HL-60 (cell line): ENCODE results near the gene ALDH1A1.

Experiments
- DNase-seq, 2 experiments: peaks; one replicate each; pipeline ENCODE4 v3.0.0-alpha.2; 2010 to 2020; ENCODE audit warnings: low read depth in 1 of 2, low spot score in 1 of 2
- H3K27ac ChIP-seq: fragments of 250-450 bp; sonication (Bioruptor Pico); replicated peaks from 2 replicates; pipeline ENCODE4 v1.5.1; 2020; ENCODE audit warnings: mild to moderate bottlenecking, moderate library complexity
- H3K27me3 ChIP-seq: fragments of 250-450 bp; sonication (Bioruptor Pico); 2 replicates; pipeline ENCODE4 v1.5.1; 2021; ENCODE audit warnings: mild to moderate bottlenecking, moderate library complexity; ENCODE audit not compliant: insufficient read depth, poor library complexity, severe bottlenecking
- H3K4me3 ChIP-seq: replicated peaks from 2 replicates; pipeline ENCODE4 v1.5.1; 2011; ENCODE audit warnings: mild to moderate bottlenecking, control low read depth, low read length; ENCODE audit not compliant: insufficient read depth
- CTCF ChIP-seq: IDR thresholded peaks from one replicate; pipeline ENCODE4 v1.5.1; 2011; ENCODE audit warnings: low read length, control low read depth, inconsistent platforms; ENCODE audit not compliant: insufficient read depth
- GABPA ChIP-seq: IDR thresholded peaks from 2 replicates; pipeline ENCODE4 v1.6.1; 2012; ENCODE audit warnings: low read depth
- POLR2AphosphoS5 ChIP-seq: IDR thresholded peaks from 2 replicates; pipeline ENCODE4 v1.6.1; 2012; ENCODE audit warnings: low read depth
- REST ChIP-seq: IDR thresholded peaks from 2 replicates; pipeline ENCODE4 v1.6.1; 2012; ENCODE audit warnings: low read depth; ENCODE audit not compliant: insufficient replicate concordance
- SPI1 ChIP-seq: IDR thresholded peaks from 2 replicates; pipeline ENCODE4 v1.6.1; 2012; ENCODE audit warnings: low read depth, mild to moderate bottlenecking, borderline replicate concordance

Gene ALDH1A1

GRCh38 chr9:72884508-72884907 lies 68.3 kb downstream of the ALDH1A1 start:
- DNase-seq = no peak

GRCh38 chr9:72883875-72884274 lies 69.0 kb downstream of the ALDH1A1 start:
- Histone ChIP-seq H3K4me3 (no peak overlapping the region), H3K27ac (no peak overlapping the region), H3K27me3 (no peaks in the 10 kb centered on the region)
- no peak for TF ChIP-seq SPI1
- TF ChIP-seq CTCF = no peak
- TF ChIP-seq GABPA = no peak
- no peak for TF ChIP-seq POLR2AphosphoS5
- TF ChIP-seq REST = no peak
- DNase-seq = no peak

More at GRCh38 chr9:72884508-72884907, 68.3 kb downstream of the ALDH1A1 start:
- TF ChIP-seq REST = no peak
- TF ChIP-seq POLR2AphosphoS5 = no peak
- TF ChIP-seq CTCF = no peak
- TF ChIP-seq GABPA = no peak
- no peak for TF ChIP-seq SPI1
- no peaks in the 10 kb centered on the region for H3K27me3 ChIP-seq
- H3K27ac ChIP-seq = no peak overlapping the region
- H3K4me3 ChIP-seq = no peak overlapping the region

GRCh38 chr9:72882117-72882775 lies 70.6 kb downstream of the ALDH1A1 start:
- no peak for TF ChIP-seq CTCF
- no peak for TF ChIP-seq SPI1
- TF ChIP-seq POLR2AphosphoS5 = no peak
- TF ChIP-seq REST = no peak
- TF ChIP-seq GABPA = no peak
- no peak for DNase-seq
- Histone ChIP-seq H3K27me3 (no peaks in the 10 kb centered on the region), H3K4me3 (no peak overlapping the region), H3K27ac (no peak overlapping the region)
